Kidney tubule cell (primary cell): ENCODE data around the gene JAML.

Experiments
- DNase-seq: peaks from one replicate; pipeline ENCODE4 v3.0.0-alpha.2; 2018; ENCODE audit warnings: low spot score

The JAML gene

GRCh38 chr11:118167906-118168305 is 56.9 kb downstream of the JAML start:
- DNase-seq = no peak

- DNase-seq = no peak
These were observed 57.6 kb downstream of the JAML start for GRCh38 chr11:118167253-118167652.

- no peak for DNase-seq
These were observed 58.2 kb downstream of the JAML start for GRCh38 chr11:118166641-118167040.

GRCh38 chr11:118164885-118165284 is 59.9 kb downstream of the JAML start:
- DNase-seq = no peak

GRCh38 chr11:118163494-118163893 is 61.3 kb downstream of the JAML start:
- no peak for DNase-seq

GRCh38 chr11:118162846-118163245 is 62.0 kb downstream of the JAML start:
- no peak for DNase-seq

- no peak for DNase-seq
These were observed 63.0 kb downstream of the JAML start for GRCh38 chr11:118161786-118162185.

GRCh38 chr11:118157186-118157895 is 67.5 kb downstream of the JAML start:
- no peak for DNase-seq

DNA sequence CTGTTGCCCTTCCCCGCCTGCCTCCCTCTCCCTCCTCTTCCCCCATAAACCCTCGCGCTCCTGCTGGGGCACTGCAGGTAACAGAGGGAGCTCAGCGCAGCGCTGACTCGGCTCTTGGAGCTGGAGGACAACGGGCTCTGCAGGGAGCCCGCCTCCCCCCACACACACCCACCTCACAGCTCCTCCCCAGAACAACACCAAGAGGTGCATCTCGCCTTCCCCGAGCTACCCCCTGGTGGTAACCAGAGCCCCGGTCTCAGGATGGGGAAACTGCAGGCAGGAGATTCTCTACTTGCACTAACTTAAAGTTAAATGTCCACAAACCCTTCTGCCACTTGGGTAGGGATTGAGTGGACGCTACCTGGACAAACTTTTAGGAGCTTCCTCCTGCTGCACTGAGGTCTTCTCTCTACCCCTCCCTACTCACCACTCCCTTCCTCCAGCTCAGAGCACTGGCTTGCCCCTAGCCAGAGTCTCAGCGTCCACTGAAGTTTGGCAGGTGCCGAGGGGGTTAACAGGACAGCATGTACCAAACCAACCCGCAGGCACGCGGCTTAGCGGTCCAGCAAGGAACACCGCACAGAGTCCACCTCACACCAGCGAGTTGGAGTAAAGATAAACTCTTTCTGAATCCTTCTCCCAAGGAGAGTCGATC is 68.2 kb downstream of the JAML start:
- DNase-seq = peak; percentile 9

DNA sequence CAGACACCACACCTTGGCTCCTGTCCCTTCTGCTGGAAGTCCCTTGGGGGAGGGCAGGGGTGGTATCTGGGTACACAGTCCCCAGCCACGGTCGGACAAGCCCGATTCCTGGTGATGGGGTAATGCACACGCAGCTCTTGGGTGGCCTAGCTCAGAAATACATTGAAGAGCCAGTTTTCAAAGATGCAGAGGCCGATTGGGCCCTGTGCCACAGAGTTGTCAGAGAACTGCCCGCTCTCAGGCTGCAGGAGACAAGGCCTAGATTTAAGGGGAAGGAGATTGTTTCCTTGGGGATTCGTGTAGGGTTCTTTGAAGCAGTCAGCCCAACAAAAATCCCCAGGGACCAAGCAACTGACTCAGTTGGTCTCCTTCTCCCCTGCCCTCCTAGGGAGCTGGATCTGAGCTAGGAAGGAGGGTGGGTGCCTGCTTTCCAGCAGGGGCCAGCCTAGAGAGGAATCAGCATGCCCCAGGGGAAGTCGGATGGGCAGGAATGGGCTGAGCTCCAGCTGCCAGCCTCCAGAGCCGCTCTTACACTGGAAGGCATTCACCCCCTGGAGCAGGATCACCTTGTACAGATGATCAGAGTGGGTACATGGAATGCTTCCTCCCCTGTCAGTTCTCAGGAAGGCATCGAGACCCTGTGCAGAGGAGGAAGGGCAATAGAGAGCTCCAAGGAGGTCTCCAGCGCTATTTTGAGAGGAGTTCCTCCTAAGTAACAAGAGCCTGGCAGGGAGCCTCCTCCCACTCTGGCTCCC is 68.9 kb downstream of the JAML start:
- no peak for DNase-seq

- DNase-seq = no peak
These were observed 70.2 kb downstream of the JAML start for GRCh38 chr11:118154641-118155040.

DNA sequence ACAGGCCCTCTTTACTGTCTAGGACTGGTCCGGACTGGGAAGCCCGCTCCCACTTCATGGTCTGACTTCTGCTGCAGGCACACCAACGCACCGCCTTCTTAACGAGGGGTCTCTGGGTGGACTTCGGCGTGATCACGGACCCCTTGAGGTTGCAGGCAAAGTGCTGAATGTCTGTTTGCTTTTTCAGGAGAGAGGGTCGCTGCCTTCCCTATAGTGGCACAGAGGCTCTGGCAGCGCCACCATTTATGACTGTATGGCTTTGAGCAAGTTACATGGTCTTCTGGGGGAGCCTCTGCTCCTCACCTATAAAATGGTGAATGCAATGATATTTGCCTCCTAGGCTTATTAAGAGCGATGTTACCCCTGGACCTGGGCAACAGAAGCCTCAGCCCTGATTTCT is 70.8 kb downstream of the JAML start:
- DNase-seq = no peak

DNA sequence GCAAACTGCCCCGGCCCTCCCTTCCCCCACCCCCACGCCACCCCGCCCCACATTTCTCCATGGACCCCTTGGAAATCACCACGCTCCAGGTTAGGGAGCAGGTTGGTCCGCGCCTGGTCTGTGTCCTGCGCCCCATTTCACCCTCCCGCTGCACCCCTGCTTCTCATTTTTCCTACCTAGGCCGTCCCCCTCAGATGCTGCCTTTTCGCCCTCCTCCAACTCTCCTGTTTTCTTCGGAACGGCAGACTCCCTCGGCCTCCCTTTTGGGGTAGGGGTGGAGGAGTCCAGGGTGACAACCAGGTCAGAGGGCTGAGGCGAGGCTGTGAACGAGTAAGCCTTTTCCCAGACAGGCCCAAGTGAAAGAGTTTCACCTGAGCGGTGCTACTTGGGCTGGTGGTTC is 71.3 kb downstream of the JAML start:
- DNase-seq = no peak

- DNase-seq = peak; percentile 57
These were observed 72.0 kb downstream of the JAML start, which contains the start of gene SCN4B for GRCh38 chr11:118152552-118153471. TSS of gene SCN4B (minus strand) at chr11:118152823. CDS start at chr11:118152673, 150 bp downstream.

DNA sequence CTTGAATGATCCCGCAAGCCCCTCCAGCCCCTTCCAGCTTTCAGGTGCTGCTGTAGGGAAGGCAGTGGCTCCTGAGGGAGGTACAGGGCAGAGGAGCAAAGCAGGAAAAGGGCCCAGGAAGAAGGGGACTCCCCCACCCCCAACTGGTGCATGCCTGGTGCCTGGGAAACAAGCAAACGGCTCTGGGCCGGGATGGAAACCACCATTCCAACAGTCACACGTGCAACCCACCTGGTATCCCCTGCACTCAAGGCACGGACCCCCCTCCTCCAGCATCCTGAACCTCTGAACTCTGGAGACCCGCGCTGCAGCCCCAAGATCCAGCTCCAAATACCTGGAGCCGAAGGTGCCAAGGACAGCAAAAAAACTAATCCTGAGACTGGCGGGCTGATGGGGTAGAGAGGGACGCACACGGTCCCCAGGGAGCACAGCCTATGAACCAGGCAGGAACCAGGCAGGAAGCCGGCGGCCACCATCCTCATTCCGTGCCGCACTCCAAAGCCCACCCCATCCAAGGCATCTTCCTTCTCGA is 72.7 kb downstream of the JAML start:
- no peak for DNase-seq

GRCh38 chr11:118151431-118151830 is 73.4 kb downstream of the JAML start:
- no peak for DNase-seq

DNA sequence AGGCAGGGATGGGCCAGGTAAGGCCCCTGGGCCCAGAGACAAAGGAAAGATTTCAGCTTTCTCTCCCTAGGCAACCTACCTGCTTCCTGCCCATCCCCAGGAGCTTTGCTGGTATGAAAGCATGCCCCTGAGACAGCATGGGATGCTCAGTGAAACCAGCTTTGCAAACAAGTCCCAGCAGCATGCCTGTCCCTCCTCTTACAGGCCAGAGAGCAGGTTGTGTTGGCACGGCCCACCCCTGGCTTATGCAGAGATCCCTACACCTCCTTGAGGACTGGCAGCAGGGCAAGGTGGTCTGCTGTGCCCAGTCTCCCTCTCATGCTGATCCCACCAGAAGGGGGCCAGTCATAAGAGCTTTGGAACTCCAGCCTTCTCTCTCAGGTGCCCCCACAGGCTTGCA is 75.3 kb downstream of the JAML start:
- DNase-seq = no peak

DNA sequence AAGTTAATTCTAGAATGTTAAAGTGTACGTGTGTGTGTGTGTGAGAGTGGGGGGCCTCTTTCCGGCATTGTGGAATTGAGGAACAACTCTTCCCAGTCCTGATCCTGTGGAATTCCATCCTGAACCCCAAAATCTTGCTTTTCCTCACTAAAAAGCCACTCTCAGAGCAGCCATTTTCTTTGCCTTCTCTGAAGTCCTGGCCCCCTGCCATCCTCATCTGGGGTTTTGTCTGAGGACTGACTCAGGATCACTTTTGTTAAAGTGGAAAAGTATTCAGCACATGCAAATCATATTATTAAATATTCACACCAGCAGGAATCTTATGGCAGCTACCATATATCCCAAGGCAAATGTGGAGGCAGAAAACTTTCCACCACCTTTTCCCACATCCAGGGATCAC is 76.0 kb downstream of the JAML start:
- no peak for DNase-seq

DNA sequence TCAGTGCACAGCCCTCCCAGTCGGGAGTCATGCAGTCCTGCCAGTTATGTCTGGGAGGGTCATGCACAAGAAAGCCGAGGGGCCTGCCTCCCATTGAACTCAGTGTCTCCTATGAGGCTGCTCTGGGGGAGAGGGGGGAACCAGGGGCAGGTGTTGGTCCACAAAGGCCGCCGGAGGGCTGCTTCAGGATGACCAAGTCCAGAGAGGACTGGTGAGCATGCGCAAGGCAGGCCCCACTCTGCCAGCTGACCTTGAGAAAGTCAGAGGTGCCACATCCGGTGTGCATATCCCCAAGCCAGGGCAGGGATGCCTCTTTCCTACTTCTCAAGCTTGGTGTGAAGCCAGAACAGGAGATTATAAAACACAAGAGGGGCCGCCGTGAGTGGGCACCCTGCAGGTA is 76.6 kb downstream of the JAML start:
- no peak for DNase-seq

DNA sequence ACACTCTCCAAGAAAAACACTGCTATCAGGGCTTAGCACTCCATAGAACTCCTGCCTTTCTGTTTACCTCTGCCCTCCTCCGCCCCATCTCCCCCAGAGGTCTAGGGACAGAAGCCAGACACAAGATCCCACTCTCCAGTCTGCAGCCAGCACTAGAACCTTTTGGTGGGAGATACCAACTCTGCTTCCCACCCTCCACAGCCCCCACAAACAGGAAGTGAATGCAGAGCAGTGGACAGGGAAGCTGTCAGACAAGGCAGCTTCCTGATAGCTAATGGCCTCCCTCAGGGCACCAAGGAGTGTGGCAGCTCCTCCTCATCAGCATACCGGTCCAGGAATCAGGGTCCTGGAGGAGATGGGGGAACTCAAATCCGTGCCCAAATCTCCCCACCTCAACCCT is 77.3 kb downstream of the JAML start:
- no peak for DNase-seq

GRCh38 chr11:118146554-118146953 is 78.3 kb downstream of the JAML start:
- no peak for DNase-seq
